GM23338 (cell line): ENCODE results near the gene GCK. TPM values are rescaled to one million over a fixed set of nuclear protein-coding genes. Genes with fewer than 3 reads are reported as not detected.

Source experiments
- ATAC-seq: fragments of 200-7000 bp; cut with Tn5 transposase; 3 replicates; pipeline ENCODE4 v1.9.1; 2020
- DNase-seq: peaks from one replicate; pipeline ENCODE4 v3.0.0-alpha.2; 2015; ENCODE audit warnings: low spot score
- H2AFZ ChIP-seq: fragments of 200-600 bp; sonication (generic); 2 replicates; pipeline ENCODE4 v1.8.0; 2016; ENCODE audit warnings: antibody characterized with exemption, mild to moderate bottlenecking, moderate library complexity
- H3F3A ChIP-seq: fragments of 200-600 bp; sonication (generic); replicated peaks from 2 replicates; pipeline ENCODE4 v1.8.0; 2017; ENCODE audit warnings: antibody characterized with exemption, mixed run types, low read depth
- H3K27ac ChIP-seq: fragments of 200-600 bp; sonication (generic); 2 replicates; pipeline ENCODE4 v1.6.1; 2016; ENCODE audit warnings: low read depth
- H3K27me3 ChIP-seq: fragments of 200-600 bp; sonication (generic); 2 replicates; pipeline ENCODE4 v1.8.0; 2016; ENCODE audit warnings: mild to moderate bottlenecking, mixed run types, moderate library complexity; ENCODE audit not compliant: insufficient read depth
- H3K36me3 ChIP-seq: fragments of 200-600 bp; sonication (generic); 2 replicates; pipeline ENCODE4 v1.8.0; 2016; ENCODE audit warnings: mild to moderate bottlenecking; ENCODE audit not compliant: insufficient read depth
- H3K4me1 ChIP-seq: fragments of 200-600 bp; sonication (generic); 2 replicates; pipeline ENCODE4 v1.8.0; 2016; ENCODE audit warnings: mild to moderate bottlenecking, moderate library complexity; ENCODE audit not compliant: insufficient read depth
- H3K4me2 ChIP-seq: fragments of 200-600 bp; sonication (generic); 2 replicates; pipeline ENCODE4 v1.7.1; 2017; ENCODE audit warnings: mixed run types
- H3K4me3 ChIP-seq: fragments of 200-600 bp; sonication (generic); 2 replicates; pipeline ENCODE4 v1.6.1; 2016; ENCODE audit warnings: mixed run types
- H3K79me2 ChIP-seq: fragments of 200-600 bp; sonication (generic); replicated peaks from 2 replicates; pipeline ENCODE4 v1.8.0; 2017; ENCODE audit warnings: mild to moderate bottlenecking; ENCODE audit not compliant: insufficient read depth
- H3K9me2 ChIP-seq: fragments of 200-600 bp; sonication (generic); 2 replicates; pipeline ENCODE4 v1.8.0; 2017; ENCODE audit not compliant: insufficient read depth
- H4K20me1 ChIP-seq: fragments of 200-600 bp; sonication (generic); replicated peaks from 2 replicates; pipeline ENCODE4 v1.8.0; 2017; ENCODE audit warnings: mild to moderate bottlenecking; ENCODE audit not compliant: insufficient read depth
- H3K27ac Mint-ChIP-seq: 2 replicates; pipeline ENCODE4 v1.8.0; 2020; ENCODE audit warnings: inconsistent platforms, mild to moderate bottlenecking, moderate library complexity, mixed read lengths
- H3K27me3 Mint-ChIP-seq: 3 replicates; pipeline ENCODE4 v1.8.0; 2022; ENCODE audit warnings: low read depth, mild to moderate bottlenecking, moderate library complexity, mixed read lengths, inconsistent platforms; ENCODE audit not compliant: insufficient read depth, poor library complexity
- H3K36me3 Mint-ChIP-seq: 3 replicates; pipeline ENCODE4 v1.8.0; 2021; ENCODE audit warnings: low read depth, mild to moderate bottlenecking, inconsistent platforms, moderate library complexity, mixed read lengths
- H3K4me1 Mint-ChIP-seq: 3 replicates; pipeline ENCODE4 v1.8.0; 2020; ENCODE audit warnings: mild to moderate bottlenecking, inconsistent platforms, mixed read lengths
- H3K4me3 Mint-ChIP-seq: 3 replicates; pipeline ENCODE4 v1.8.0; 2021; ENCODE audit warnings: moderate library complexity, mild to moderate bottlenecking, inconsistent platforms, mixed read lengths
- H3K9me3 Mint-ChIP-seq: 3 replicates; pipeline ENCODE4 v1.8.0; 2020; ENCODE audit warnings: moderate library complexity, mild to moderate bottlenecking, inconsistent platforms, mixed read lengths
- ETS1 ChIP-seq: IDR thresholded peaks from 2 replicates; pipeline ENCODE4 v1.6.1; 2016; ENCODE audit warnings: antibody characterized with exemption
- EZH2 ChIP-seq: fragments of 200-600 bp; sonication (generic); IDR thresholded peaks from one replicate; pipeline ENCODE4 v1.8.0; 2017; ENCODE audit warnings: antibody characterized with exemption, mild to moderate bottlenecking, low read depth; ENCODE audit not compliant: unreplicated experiment
- EZH2phosphoT487 ChIP-seq: fragments of 200-600 bp; sonication (generic); IDR thresholded peaks from one replicate; pipeline ENCODE4 v1.8.1; 2018; ENCODE audit warnings: antibody characterized with exemption; ENCODE audit not compliant: unreplicated experiment
- JUNB ChIP-seq: IDR thresholded peaks from one replicate; pipeline ENCODE4 v1.6.1; 2016; ENCODE audit warnings: antibody characterized with exemption; ENCODE audit not compliant: unreplicated experiment
- NANOG ChIP-seq: IDR thresholded peaks from 2 replicates; pipeline ENCODE4 v1.6.1; 2016; ENCODE audit warnings: antibody characterized with exemption, borderline replicate concordance
- POLR2AphosphoS5 ChIP-seq: IDR thresholded peaks from 2 replicates; pipeline ENCODE4 v1.6.1; 2016; ENCODE audit warnings: antibody characterized with exemption, low read depth
- REST ChIP-seq: IDR thresholded peaks from one replicate; pipeline ENCODE4 v1.6.1; 2018; ENCODE audit warnings: antibody characterized with exemption; ENCODE audit not compliant: unreplicated experiment
- ZNF114 ChIP-seq: fragments of 250-450 bp; sonication (Bioruptor Pico); IDR thresholded peaks from 2 replicates; pipeline ENCODE4 v1.5.0; 2020; ENCODE audit warnings: mild to moderate bottlenecking, moderate library complexity
- ZNF331 ChIP-seq: fragments of 250-450 bp; sonication (Bioruptor Pico); IDR thresholded peaks from 2 replicates; pipeline ENCODE4 v1.5.0; 2020; ENCODE audit warnings: low read depth, mild to moderate bottlenecking, moderate library complexity
- ZNF462 ChIP-seq: fragments of 250-450 bp; sonication (Bioruptor Pico); IDR thresholded peaks from 2 replicates; pipeline ENCODE4 v1.5.0; 2020; ENCODE audit warnings: mild to moderate bottlenecking, moderate library complexity
- polyA plus RNA-seq: library from polyadenylated mRNA; unstranded; fragments of >200 nt; fragmentation: Nextera tagmentation; extraction: Ambion mirVana; gene quantifications from 2 replicates; pipeline ENCODE4 v1.2.1, GENCODE V29; 2016
- total RNA-seq: library from RNA; depleted of rRNA; stranded (reverse); fragments of >200 nt; shearing (Covaris generic); gene quantifications from 2 replicates; pipeline ENCODE4 v1.2.3, GENCODE V29; 2014

GCK gene
- total and polyA plus RNA-seq, 2 experiments from 2014 or later: 6.1 to 7.3 TPM

GRCh38 chr7:44212018-44212417 lies 22.8 kb upstream of the GCK start:
- Histone ChIP-seq H3K36me3 (peaks cover 29% of the 10 kb centered on the region), H3K27ac (no peak overlapping the region), H2AFZ (no peak overlapping the region), H3K4me3 (no peak overlapping the region), H3F3A (no peaks in the 10 kb centered on the region), H3K79me2 (no peaks in the 10 kb centered on the region), H4K20me1 (peaks cover 11% of the 10 kb centered on the region; the same call in 1 of the 2 replicates), H3K9me2 (no peaks in the 10 kb centered on the region), H3K27me3 (no peaks in the 10 kb centered on the region), H3K4me1 (peaks cover 7% of the 10 kb centered on the region), H3K4me2 (no peak overlapping the region)
- H3K4me3 Mint-ChIP-seq: no peak overlapping the region
- ATAC-seq (no peak), DNase-seq (no peak)
- no peaks in the 10 kb centered on the region for H3K9me3 Mint-ChIP-seq
- H3K27ac Mint-ChIP-seq: peak overlapping the region; percentile 22; the same call in 1 of the 2 replicates
- H3K4me1 Mint-ChIP-seq: peaks cover 22% of the 10 kb centered on the region
- no peaks in the 10 kb centered on the region for H3K27me3 Mint-ChIP-seq
- TF ChIP-seq ETS1: no peak
- H3K36me3 Mint-ChIP-seq: peaks cover 50% of the 10 kb centered on the region

GRCh38 chr7:44211126-44211675 lies 22.0 kb upstream of the GCK start:
- Histone ChIP-seq H3K79me2 (no peaks in the 10 kb centered on the region), H3K4me3 (no peak overlapping the region), H3K27me3 (no peaks in the 10 kb centered on the region), H3K36me3 (peaks cover 34% of the 10 kb centered on the region), H3K27ac (no peak overlapping the region), H4K20me1 (peaks cover 11% of the 10 kb centered on the region; the same call in 1 of the 2 replicates), H2AFZ (no peak overlapping the region), H3K4me1 (peaks cover 7% of the 10 kb centered on the region), H3F3A (no peaks in the 10 kb centered on the region), H3K9me2 (no peaks in the 10 kb centered on the region), H3K4me2 (no peak overlapping the region)
- Mint-ChIP-seq H3K27ac (no peak overlapping the region), H3K36me3 (peaks cover 56% of the 10 kb centered on the region), H3K27me3 (no peaks in the 10 kb centered on the region), H3K9me3 (no peaks in the 10 kb centered on the region), H3K4me3 (no peak overlapping the region), H3K4me1 (peaks cover 15% of the 10 kb centered on the region)
- DNase-seq (no peak), ATAC-seq (no peak)
- TF ChIP-seq POLR2AphosphoS5 (no peak), REST (no peak), EZH2 (no peak), ZNF331 (CRISPR knock-in tag) (no peak), NANOG (no peak), JUNB (no peak), EZH2phosphoT487 (no peak), ZNF114 (CRISPR knock-in tag) (no peak), ZNF462 (CRISPR knock-in tag) (no peak)
